Suprapubic skin (tissue), 3 donors: ENCODE data around the gene ZNF536.

ENCODE experiments used
- POLR2AphosphoS5 ChIP-seq, 3 donors: sonication (generic); formaldehyde crosslinking; IDR thresholded peaks; one replicate each; pipeline ENCODE4 v1.6.1; 2017; ENCODE audit warnings: antibody characterized with exemption in 3 of 3
- TF ChIP-seq, protein P1 (sequence below), 2 donors: fragments of 200-600 bp in 1 of 2; fragments of 450-650 bp in 1 of 2; sonication (generic) in 1 of 2; IDR thresholded peaks; one replicate each; pipeline ENCODE4 v1.5.1; 2016 to 2019; ENCODE audit warnings: antibody characterized with exemption in 2 of 2, mild to moderate bottlenecking in 1 of 2, moderate library complexity in 1 of 2

- TF ChIP-seq, protein P1, sequence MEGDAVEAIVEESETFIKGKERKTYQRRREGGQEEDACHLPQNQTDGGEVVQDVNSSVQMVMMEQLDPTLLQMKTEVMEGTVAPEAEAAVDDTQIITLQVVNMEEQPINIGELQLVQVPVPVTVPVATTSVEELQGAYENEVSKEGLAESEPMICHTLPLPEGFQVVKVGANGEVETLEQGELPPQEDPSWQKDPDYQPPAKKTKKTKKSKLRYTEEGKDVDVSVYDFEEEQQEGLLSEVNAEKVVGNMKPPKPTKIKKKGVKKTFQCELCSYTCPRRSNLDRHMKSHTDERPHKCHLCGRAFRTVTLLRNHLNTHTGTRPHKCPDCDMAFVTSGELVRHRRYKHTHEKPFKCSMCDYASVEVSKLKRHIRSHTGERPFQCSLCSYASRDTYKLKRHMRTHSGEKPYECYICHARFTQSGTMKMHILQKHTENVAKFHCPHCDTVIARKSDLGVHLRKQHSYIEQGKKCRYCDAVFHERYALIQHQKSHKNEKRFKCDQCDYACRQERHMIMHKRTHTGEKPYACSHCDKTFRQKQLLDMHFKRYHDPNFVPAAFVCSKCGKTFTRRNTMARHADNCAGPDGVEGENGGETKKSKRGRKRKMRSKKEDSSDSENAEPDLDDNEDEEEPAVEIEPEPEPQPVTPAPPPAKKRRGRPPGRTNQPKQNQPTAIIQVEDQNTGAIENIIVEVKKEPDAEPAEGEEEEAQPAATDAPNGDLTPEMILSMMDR (IDR thresholded peaks at IDR 0.05) = no peak
- TF ChIP-seq POLR2AphosphoS5 (IDR thresholded peaks at IDR 0.05) = no peak
Observed at GRCh38 chr19:30449673-30450072, 77.5 kb downstream of the ZNF536 start.
